Colonic mucosa (tissue), 4 donors: Measurements from ENCODE around the gene UBE3D. TPM values are rescaled to one million over a fixed set of nuclear protein-coding genes. Genes with fewer than 3 reads are reported as not detected.
"Not testable (repeated sequence)": the region's sequence is repeated elsewhere in the genome, so short reads cannot be mapped to it uniquely, and the experiment has no call there.

Source experiments
- DNase-seq: peaks from one replicate; pipeline ENCODE4 v3.0.0-alpha.2; 2020
- H3K27ac ChIP-seq: fragments of 200-600 bp; one replicate; pipeline ENCODE4 v1.8.0; 2021
- H3K27me3 ChIP-seq: fragments of 200-600 bp; one replicate; pipeline ENCODE4 v1.8.0; 2021
- H3K36me3 ChIP-seq: fragments of 200-600 bp; one replicate; pipeline ENCODE4 v1.8.0; 2021
- H3K4me1 ChIP-seq: fragments of 200-600 bp; one replicate; pipeline ENCODE4 v1.8.0; 2021; ENCODE audit warnings: mild to moderate bottlenecking
- H3K4me3 ChIP-seq: fragments of 200-600 bp; one replicate; pipeline ENCODE4 v1.8.0; 2021
- H3K9ac ChIP-seq, 2 donors: one replicate each; pipeline ENCODE4 v1.7.0; 2013; ENCODE audit warnings: control low read depth in 2 of 2, low read depth in 2 of 2, low read length in 2 of 2
- H3K9me3 ChIP-seq: fragments of 200-600 bp; one replicate; pipeline ENCODE4 v1.8.0; 2021
- CTCF ChIP-seq: fragments of 200-600 bp; IDR thresholded peaks from one replicate; pipeline ENCODE4 v1.8.0; 2022; ENCODE audit warnings: antibody characterized with exemption, mild to moderate bottlenecking
- intact Hi-C: fragments of 100-400 bp; cut with DNase I; formaldehyde crosslinking; loops from one replicate; pipeline ENCODE4 v1.14.1; 2022
- total RNA-seq, 2 donors: library from RNA; stranded (reverse); fragmentation: NEBNext Ultra II Directional in 1 of 2; extraction: Animal tissue kit (Norgen Biotek cat#: 25700) in 1 of 2; gene quantifications; one replicate each; pipeline ENCODE4 v1.2.1, GENCODE V29; 2021
- donor health status: healthy.
- donor health status: DM: no; HTN: no; CAD: no.
- donor health status: DM: no; HTN: no; CAD: no.

The UBE3D gene
- total RNA-seq, 2 donors from 2014 or later: 3.6 to 3.8 TPM

GRCh38 chr6:82951389-82951788, 114.3 kb downstream of the UBE3D start:
- H3K27ac ChIP-seq: no peak overlapping the region
- no peaks in the 10 kb centered on the region for H3K36me3 ChIP-seq
- no peaks in the 10 kb centered on the region for H3K9me3 ChIP-seq
- DNase-seq: no peak
- no peaks in the 10 kb centered on the region for H3K4me1 ChIP-seq
- no peak overlapping the region for H3K9ac ChIP-seq
- TF ChIP-seq CTCF: no peak
- H3K27me3 ChIP-seq: no peaks in the 10 kb centered on the region
- intact Hi-C loops: no loop called here
- no peak overlapping the region for H3K4me3 ChIP-seq

- H3K27ac ChIP-seq, H3K4me1 ChIP-seq, H3K4me3 ChIP-seq, intact Hi-C loops, DNase-seq, H3K36me3 ChIP-seq, H3K9ac ChIP-seq, H3K9me3 ChIP-seq, H3K27me3 ChIP-seq: not testable (repeated sequence)
These were observed 134.7 kb downstream of the UBE3D start for GRCh38 chr6:82930915-82931314.

GRCh38 chr6:82924799-82925535, 140.7 kb downstream of the UBE3D start:
- Histone ChIP-seq H3K9ac (no peak overlapping the region), H3K27ac (no peak overlapping the region), H3K4me3 (no peak overlapping the region), H3K36me3 (no peaks in the 10 kb centered on the region), H3K27me3 (no peaks in the 10 kb centered on the region), H3K9me3 (no peaks in the 10 kb centered on the region), H3K4me1 (no peaks in the 10 kb centered on the region)
- intact Hi-C loops: no loop called here
- no peak for TF ChIP-seq CTCF
- DNase-seq: no peak

- DNase-seq: no peak
- H3K27me3 ChIP-seq: no peaks in the 10 kb centered on the region
- no peaks in the 10 kb centered on the region for H3K9me3 ChIP-seq
- H3K36me3 ChIP-seq: no peaks in the 10 kb centered on the region
- no peak overlapping the region for H3K27ac ChIP-seq
- H3K4me3 ChIP-seq: no peak overlapping the region
- H3K4me1 ChIP-seq: no peaks in the 10 kb centered on the region
- TF ChIP-seq CTCF: no peak
- intact Hi-C loops: no loop called here
- H3K9ac ChIP-seq: no peak overlapping the region
These were observed 144.4 kb downstream of the UBE3D start for GRCh38 chr6:82921258-82921657.

GRCh38 chr6:82917346-82918064, 148.1 kb downstream of the UBE3D start:
- no peak for DNase-seq
- TF ChIP-seq CTCF: no peak

GRCh38 chr6:82915666-82916065, 150.0 kb downstream of the UBE3D start:
- no peaks in the 10 kb centered on the region for H3K27me3 ChIP-seq
- no peak overlapping the region for H3K27ac ChIP-seq
- no peak for TF ChIP-seq CTCF
- H3K36me3 ChIP-seq: no peaks in the 10 kb centered on the region
- no peaks in the 10 kb centered on the region for H3K4me1 ChIP-seq
- DNase-seq: no peak
- no peaks in the 10 kb centered on the region for H3K9me3 ChIP-seq
- H3K9ac ChIP-seq: no peak overlapping the region
- H3K4me3 ChIP-seq: no peak overlapping the region
- intact Hi-C loops: no loop called here

More at GRCh38 chr6:82917346-82918064, 148.1 kb downstream of the UBE3D start:
- no peak overlapping the region for H3K9ac ChIP-seq
- H3K36me3 ChIP-seq: no peaks in the 10 kb centered on the region
- H3K27me3 ChIP-seq: no peaks in the 10 kb centered on the region
- no peak overlapping the region for H3K27ac ChIP-seq
- H3K9me3 ChIP-seq: no peaks in the 10 kb centered on the region
- no peaks in the 10 kb centered on the region for H3K4me1 ChIP-seq
- intact Hi-C loops: no loop called here
- no peak overlapping the region for H3K4me3 ChIP-seq
